Omental fat pad (tissue), 4 donors: ENCODE measurements around the gene HM13. TPM values are rescaled to one million over a fixed set of nuclear protein-coding genes. Genes with fewer than 3 reads are reported as not detected.
"Not testable (repeated sequence)": the region's sequence is repeated elsewhere in the genome, so short reads cannot be mapped to it uniquely, and the experiment has no call there.

Experiments
- ATAC-seq: fragments of 150-250 bp; one replicate; pipeline ENCODE4 v1.9.1; 2016; ENCODE audit warnings: mild to moderate bottlenecking, moderate library complexity; ENCODE audit not compliant: low FRiP score
- DNase-seq: peaks from one replicate; pipeline ENCODE4 v3.0.0-alpha.2; 2019; ENCODE audit warnings: low spot score
- CTCF ChIP-seq, 3 donors: fragments of 450-650 bp; IDR thresholded peaks; one replicate each; pipeline ENCODE4 v1.5.1; 2016 to 2017; ENCODE audit warnings: antibody characterized with exemption in 3 of 3, mild to moderate bottlenecking in 3 of 3, moderate library complexity in 2 of 3
- total RNA-seq, 4 donors: library from RNA; depleted of rRNA; stranded (reverse); fragments of >200 nt; gene quantifications; one replicate each; pipeline ENCODE4 v1.1.0, GENCODE V29; 2016

HM13 gene
- total RNA-seq, 4 donors from 2014 or later, result 59.7 to 113 (median 83.4) TPM

DNA sequence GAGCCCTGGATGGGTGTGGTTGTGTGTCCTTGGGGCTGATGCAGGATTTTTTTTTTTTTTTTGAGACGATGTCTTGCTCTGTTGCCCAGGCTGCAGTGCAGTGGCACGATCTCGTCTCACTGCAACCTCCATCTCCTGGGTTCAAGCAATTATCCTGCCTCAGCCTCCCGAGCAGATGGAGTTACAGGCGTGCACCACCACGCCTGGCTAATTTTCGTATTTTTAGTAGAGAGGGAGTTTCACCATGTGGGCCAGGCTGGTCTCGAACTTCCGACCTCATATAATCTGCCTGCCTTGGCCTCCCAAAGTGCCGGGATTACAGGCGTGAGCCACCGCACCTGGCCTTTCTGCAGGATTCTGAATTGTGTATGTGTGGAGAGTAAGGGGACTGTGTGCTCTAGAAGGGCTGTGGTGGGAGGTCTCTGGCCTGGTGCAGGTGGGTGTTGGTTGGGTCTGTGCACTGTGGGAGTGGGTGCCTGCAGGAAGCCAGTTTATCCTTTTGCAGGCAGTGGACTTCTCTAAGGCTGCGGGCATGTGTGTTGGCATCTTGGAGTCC, 79.8 kb downstream of the HM13 start:
- DNase-seq (no peak), ATAC-seq (no peak)
- TF ChIP-seq CTCF (IDR thresholded peaks at IDR 0.05), result no peak

DNA sequence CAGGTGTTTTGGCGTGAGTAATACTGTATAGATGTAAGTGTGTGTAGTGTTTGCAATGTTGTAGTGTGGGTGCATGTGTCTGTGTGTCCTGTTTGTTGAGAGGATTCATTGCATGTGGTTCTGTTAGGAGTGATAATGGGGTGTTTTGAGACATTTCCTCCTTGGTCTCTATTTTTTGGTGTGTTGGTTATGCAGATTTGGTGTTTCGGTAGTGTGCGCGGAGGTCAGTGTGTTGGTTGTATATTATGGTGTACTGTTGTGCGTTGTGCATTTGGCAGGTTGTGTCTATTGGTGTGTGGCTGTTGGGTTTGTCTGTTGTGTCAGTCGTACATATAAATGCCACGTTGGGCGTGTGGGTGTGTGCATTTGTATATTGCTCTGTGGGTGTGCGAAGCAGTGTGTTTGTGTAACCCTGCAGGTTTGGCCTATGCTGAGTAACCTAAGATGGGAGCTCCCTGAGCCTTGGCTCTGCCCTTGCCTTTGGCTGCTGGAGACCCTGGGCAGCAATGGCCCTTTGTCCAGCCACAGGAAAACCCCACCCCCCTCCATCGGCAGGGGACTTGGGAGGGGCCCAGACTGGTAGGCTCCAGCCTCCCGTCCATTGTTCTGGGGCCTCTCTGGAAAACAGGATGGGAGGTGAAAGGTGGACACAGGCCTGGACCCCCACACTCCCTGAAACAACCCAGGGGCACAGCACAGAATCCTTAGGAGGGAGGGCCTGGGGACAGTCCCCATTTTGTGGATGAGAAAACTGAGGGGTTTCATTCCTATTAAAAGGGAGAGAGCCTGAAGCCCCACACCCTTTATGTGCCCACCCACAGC, 80.5 kb downstream of the HM13 start:
- DNase-seq (no peak), ATAC-seq (no peak)
- TF ChIP-seq CTCF (IDR thresholded peaks at IDR 0.05), result no peak

GRCh38 chr20:31595380-31595653, 81.1 kb downstream of the HM13 start:
- DNase-seq, result no peak
- no peak for ATAC-seq
- TF ChIP-seq CTCF (IDR thresholded peaks at IDR 0.05), result no peak

DNA sequence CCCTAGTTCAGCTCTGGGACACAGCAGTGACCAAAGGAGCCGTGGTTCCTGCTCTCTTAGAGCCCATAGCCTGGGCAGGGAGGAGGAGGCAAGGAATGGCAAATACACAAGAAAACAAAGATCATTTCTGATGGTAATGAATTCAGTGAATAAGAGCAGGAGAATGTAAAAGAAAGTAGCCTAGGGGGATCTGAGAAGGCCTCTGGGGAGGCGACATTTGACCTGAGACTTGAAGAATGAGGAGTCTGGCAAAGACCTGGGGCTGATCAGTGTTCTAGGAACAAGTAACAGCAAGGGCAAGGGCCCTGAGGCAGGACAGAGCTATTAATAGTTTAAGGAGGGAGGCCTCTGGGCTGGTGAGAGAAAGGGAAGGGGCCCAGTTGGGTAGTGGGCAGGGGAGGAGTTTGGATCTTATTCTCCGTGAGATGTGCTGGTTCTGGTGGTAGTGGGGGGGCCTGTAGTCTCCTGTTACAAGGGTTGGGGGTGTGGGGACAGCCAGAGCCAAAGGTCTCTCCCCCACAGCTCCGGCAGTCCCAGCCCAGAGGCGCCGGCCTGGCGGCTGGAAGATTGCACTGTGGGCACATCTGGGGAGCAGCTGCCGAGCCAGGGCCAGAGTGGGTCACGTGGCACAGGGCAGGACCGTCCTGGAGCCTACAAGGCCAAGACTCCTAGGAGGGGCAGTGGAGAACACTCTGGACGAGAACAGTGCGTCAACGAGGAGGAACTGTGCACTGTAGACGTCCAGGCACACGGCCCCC, 81.6 kb downstream of the HM13 start:
- ATAC-seq (peak; percentile 83), DNase-seq (peak; percentile 41)
- no peak for TF ChIP-seq CTCF (IDR thresholded peaks at IDR 0.05)

GRCh38 chr20:31596412-31596715, 82.1 kb downstream of the HM13 start:
- not testable (repeated sequence) for ATAC-seq

GRCh38 chr20:31596831-31597480, 82.7 kb downstream of the HM13 start:
- no peak for ATAC-seq
- no peak for TF ChIP-seq CTCF (IDR thresholded peaks at IDR 0.05)

More at GRCh38 chr20:31596412-31596715, 82.1 kb downstream of the HM13 start:
- DNase-seq, result not testable (repeated sequence)

DNA sequence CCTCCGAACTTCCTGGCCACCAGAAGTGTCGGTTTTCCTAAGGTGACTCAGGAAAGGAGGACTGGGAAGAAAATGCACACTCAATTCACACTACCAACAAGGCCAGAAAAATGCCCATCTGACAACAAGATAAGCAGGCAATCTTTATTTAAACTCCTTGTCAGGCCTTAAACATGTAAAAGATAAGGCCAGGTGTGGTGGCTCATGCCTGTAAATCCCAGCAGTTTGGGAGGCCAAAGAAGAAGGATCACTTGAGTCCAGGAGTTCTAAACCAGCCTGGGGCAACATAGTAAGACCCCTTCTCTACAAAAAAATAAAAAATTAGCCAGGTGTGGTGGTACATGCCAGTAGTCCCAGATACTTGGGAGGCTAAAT, 83.2 kb downstream of the HM13 start:
- no peak for DNase-seq
- ATAC-seq, result no peak
- TF ChIP-seq CTCF (IDR thresholded peaks at IDR 0.05), result no peak

More at GRCh38 chr20:31596831-31597480, 82.7 kb downstream of the HM13 start:
- DNase-seq, result no peak
